ENCODE results near the gene PCYT1A.
"Not testable (repeated sequence)": the region's sequence is repeated elsewhere in the genome, so short reads cannot be mapped to it uniquely, and the experiment has no call there.

The PCYT1A gene

GRCh38 chr3:196214783-196215441 lies 72.6 kb downstream of the PCYT1A start:
- no peak for TF ChIP-seq CTCF (IDR thresholded peaks at IDR 0.05)
- Histone ChIP-seq H3K4me1 (peaks cover 0 to 14% (median 11%) of the 10 kb centered on the region in 4 donors), H3K36me3 (no peaks in the 10 kb centered on the region), H3K27ac (no peak overlapping the region), H3K4me3 (no peak overlapping the region), H3K27me3 (peaks cover 0 to 34% of the 10 kb centered on the region in 2 donors), H3K9me3 (no peaks in the 10 kb centered on the region)
- no peak for DNase-seq
- intact Hi-C loops (cut with DNase I; ENCODE audit: low total_unique reads) = no loop called here

GRCh38 chr3:196210673-196211556 lies 76.6 kb downstream of the PCYT1A start, which contains the start of gene ZDHHC19:
Gene ZDHHC19, minus strand, starts transcription at chr3:196211400. Its CDS starts 85 bp downstream, at chr3:196211315.
- no peak within 1 kb of the TSS for H3K4me3 ChIP-seq
- no peak within 1 kb of the TSS for H3K27ac ChIP-seq
- TF ChIP-seq CTCF (IDR thresholded peaks at IDR 0.05) = no peak
- intact Hi-C loops (cut with DNase I; ENCODE audit: low total_unique reads) = no loop called here
- H3K9me3 ChIP-seq = no peaks in the 10 kb centered on the region
- DNase-seq = no peak
- H3K4me1 ChIP-seq = peaks cover 0 to 9% (median 3%) of the 10 kb centered on the region in 4 donors
- H3K36me3 ChIP-seq = no peaks in the 10 kb centered on the region
- peaks cover 0 to 60% of the 10 kb centered on the region in 2 donors for H3K27me3 ChIP-seq

- H3K9me3 ChIP-seq; DNase-seq; intact Hi-C loops (cut with DNase I; ENCODE audit: low total_unique reads); H3K4me3 ChIP-seq; H3K36me3 ChIP-seq; H3K27ac ChIP-seq; H3K4me1 ChIP-seq: not testable (repeated sequence)
- H3K27me3 ChIP-seq = peaks cover 0 to 60% of the 10 kb centered on the region in 2 donors
These were observed 77.4 kb downstream of the PCYT1A start for GRCh38 chr3:196209944-196210672.

- no peak for TF ChIP-seq CTCF (IDR thresholded peaks at IDR 0.05)
- Histone ChIP-seq H3K4me1 (peaks cover 0 to 9% (median 3%) of the 10 kb centered on the region in 4 donors), H3K27ac (no peak overlapping the region), H3K4me3 (no peak overlapping the region), H3K9me3 (no peaks in the 10 kb centered on the region), H3K27me3 (peaks cover 0 to 54% of the 10 kb centered on the region in 2 donors), H3K36me3 (no peaks in the 10 kb centered on the region)
- intact Hi-C loops (cut with DNase I; ENCODE audit: low total_unique reads) = no loop called here
- DNase-seq = no peak
These were observed 78.4 kb downstream of the PCYT1A start for GRCh38 chr3:196208942-196209695.

GRCh38 chr3:196207833-196208607 lies 79.5 kb downstream of the PCYT1A start:
- H3K4me3 ChIP-seq = peak overlapping the region; percentile 6 to 25
- TF ChIP-seq CTCF (IDR thresholded peaks at IDR 0.05) = no peak
- no peak for DNase-seq

More at GRCh38 chr3:196207833-196208607, 79.5 kb downstream of the PCYT1A start:
- no peaks in the 10 kb centered on the region for H3K36me3 ChIP-seq
- no peaks in the 10 kb centered on the region for H3K9me3 ChIP-seq
- peaks cover 0 to 9% (median 3%) of the 10 kb centered on the region in 4 donors for H3K4me1 ChIP-seq
- intact Hi-C loops (cut with DNase I; ENCODE audit: low total_unique reads) = no loop called here
- no peak overlapping the region for H3K27ac ChIP-seq
- peaks cover 0 to 56% of the 10 kb centered on the region in 2 donors for H3K27me3 ChIP-seq
